Activated CD4-positive, alpha-beta memory T cell treated with anti-CD3 and anti-CD28 coated beads, Interleukin-2, amount 10 ng/mL, durations not matched to agents 7 days and 5 days (primary cell): Measurements from ENCODE around the gene CYSTM1. TPM values are rescaled to one million over a fixed set of nuclear protein-coding genes. Genes with fewer than 3 reads are reported as not detected.

Source experiments
- CTCF ChIA-PET: fragments of 350-600 bp; sonication (Branson Sonifier 250); formaldehyde crosslinking; loops from one replicate; lab custom pipeline; 2021; ENCODE audit warnings: antibody characterized with exemption, inconsistent platforms; lab: Charles Lee
- POLR2A ChIA-PET: fragments of 350-600 bp; sonication (Branson Sonifier 250); formaldehyde crosslinking; loops from one replicate; lab custom pipeline; 2021; ENCODE audit warnings: antibody characterized with exemption; lab: Charles Lee
- DNase-seq: peaks from one replicate; pipeline ENCODE4 v3.0.0-alpha.2; 2020
- H3K27ac Mint-ChIP-seq: one replicate; pipeline ENCODE4 v1.8.0; 2021; ENCODE audit warnings: mild to moderate bottlenecking, mixed read lengths
- H3K27me3 Mint-ChIP-seq: one replicate; pipeline ENCODE4 v1.8.0; 2021; ENCODE audit warnings: mixed read lengths
- H3K36me3 Mint-ChIP-seq: one replicate; pipeline ENCODE4 v1.8.0; 2021; ENCODE audit warnings: low read depth, mixed read lengths
- H3K4me1 Mint-ChIP-seq: one replicate; pipeline ENCODE4 v1.8.0; 2021; ENCODE audit warnings: mixed read lengths
- H3K4me3 Mint-ChIP-seq: one replicate; pipeline ENCODE4 v1.8.0; 2021; ENCODE audit warnings: mild to moderate bottlenecking, mixed read lengths
- H3K9me3 Mint-ChIP-seq: one replicate; pipeline ENCODE4 v1.8.0; 2021; ENCODE audit warnings: mixed read lengths
- total RNA-seq, 2 experiments: library from RNA; stranded (reverse); gene quantifications; one replicate each; pipeline ENCODE4 v1.2.3, GENCODE V29; 2021

CYSTM1 gene
- total RNA-seq, 2 experiments from 2014 or later, result 20.1 to 22.3 TPM

GRCh38 chr5:140205952-140206351, 31.0 kb downstream of the CYSTM1 start:
- H3K36me3 Mint-ChIP-seq, result peaks cover 3% of the 10 kb centered on the region
- CTCF ChIA-PET, result interaction anchor here (0.6 to 1.0 kb wide), 3 partner anchors 31 to 130 kb away, joined by 3 read pairs; no protein-coding TSS in a partner anchor
- H3K27ac Mint-ChIP-seq, result no peak overlapping the region
- no peak for DNase-seq
- H3K9me3 Mint-ChIP-seq, result peaks cover 2% of the 10 kb centered on the region
- no peaks in the 10 kb centered on the region for H3K27me3 Mint-ChIP-seq
- H3K4me3 Mint-ChIP-seq, result no peak overlapping the region
- peaks cover 9% of the 10 kb centered on the region for H3K4me1 Mint-ChIP-seq
- POLR2A ChIA-PET, result no interaction called here

GRCh38 chr5:140207250-140207964, 32.4 kb downstream of the CYSTM1 start:
- CTCF ChIA-PET, result interaction anchor here (0.5 to 0.8 kb wide), 3 partner anchors 37 to 440 kb away, joined by 3 to 4 read pairs (median 3); partner anchors contain the start of genes IK and NDUFA2
- Mint-ChIP-seq H3K4me1 (peaks cover 9% of the 10 kb centered on the region), H3K27me3 (no peaks in the 10 kb centered on the region), H3K27ac (no peak overlapping the region), H3K4me3 (no peak overlapping the region), H3K36me3 (peaks cover 3% of the 10 kb centered on the region), H3K9me3 (peaks cover 2% of the 10 kb centered on the region)
- POLR2A ChIA-PET, result no interaction called here
- DNase-seq, result no peak

- H3K9me3 Mint-ChIP-seq, result peaks cover 2% of the 10 kb centered on the region
- H3K36me3 Mint-ChIP-seq, result peaks cover 3% of the 10 kb centered on the region
- CTCF ChIA-PET, result no interaction called here
- no peak for DNase-seq
- peaks cover 9% of the 10 kb centered on the region for H3K4me1 Mint-ChIP-seq
- no peaks in the 10 kb centered on the region for H3K27me3 Mint-ChIP-seq
- no peak overlapping the region for H3K4me3 Mint-ChIP-seq
- POLR2A ChIA-PET, result no interaction called here
- no peak overlapping the region for H3K27ac Mint-ChIP-seq
These were observed 33.1 kb downstream of the CYSTM1 start for GRCh38 chr5:140208065-140208464.

GRCh38 chr5:140213370-140213983, 38.5 kb downstream of the CYSTM1 start:
- no peak overlapping the region for H3K27ac Mint-ChIP-seq
- DNase-seq, result no peak
- H3K36me3 Mint-ChIP-seq, result peaks cover 3% of the 10 kb centered on the region
- peaks cover 17% of the 10 kb centered on the region for H3K4me1 Mint-ChIP-seq
- CTCF ChIA-PET, result no interaction called here
- no peaks in the 10 kb centered on the region for H3K9me3 Mint-ChIP-seq
- POLR2A ChIA-PET, result no interaction called here
- no peak overlapping the region for H3K4me3 Mint-ChIP-seq
- no peaks in the 10 kb centered on the region for H3K27me3 Mint-ChIP-seq

- peaks cover 20% of the 10 kb centered on the region for H3K4me1 Mint-ChIP-seq
- no peak overlapping the region for H3K27ac Mint-ChIP-seq
- no peaks in the 10 kb centered on the region for H3K9me3 Mint-ChIP-seq
- ChIA-PET POLR2A (no interaction called here), CTCF (no interaction called here)
- H3K36me3 Mint-ChIP-seq, result peaks cover 3% of the 10 kb centered on the region
- no peak for DNase-seq
- no peaks in the 10 kb centered on the region for H3K27me3 Mint-ChIP-seq
- no peak overlapping the region for H3K4me3 Mint-ChIP-seq
These were observed 39.8 kb downstream of the CYSTM1 start for GRCh38 chr5:140214831-140215230.

- ChIA-PET POLR2A (no interaction called here), CTCF (no interaction called here)
- no peaks in the 10 kb centered on the region for H3K36me3 Mint-ChIP-seq
- H3K4me1 Mint-ChIP-seq, result peaks cover 25% of the 10 kb centered on the region
- no peak overlapping the region for H3K27ac Mint-ChIP-seq
- H3K4me3 Mint-ChIP-seq, result no peak overlapping the region
- no peaks in the 10 kb centered on the region for H3K9me3 Mint-ChIP-seq
- DNase-seq, result no peak
- no peaks in the 10 kb centered on the region for H3K27me3 Mint-ChIP-seq
These were observed 40.3 kb downstream of the CYSTM1 start for GRCh38 chr5:140215276-140215675.

GRCh38 chr5:140216478-140217074, 41.6 kb downstream of the CYSTM1 start:
- Mint-ChIP-seq H3K27ac (no peak overlapping the region), H3K4me1 (peaks cover 37% of the 10 kb centered on the region), H3K27me3 (no peaks in the 10 kb centered on the region), H3K9me3 (no peaks in the 10 kb centered on the region), H3K36me3 (no peaks in the 10 kb centered on the region), H3K4me3 (no peak overlapping the region)
- CTCF ChIA-PET, result interaction anchor here (1.5 kb wide), 2 partner anchors 23 to 135 kb away, joined by 3 to 5 read pairs; no protein-coding TSS in a partner anchor
- DNase-seq, result no peak
- POLR2A ChIA-PET, result no interaction called here

- H3K27me3 Mint-ChIP-seq, result no peaks in the 10 kb centered on the region
- H3K9me3 Mint-ChIP-seq, result no peaks in the 10 kb centered on the region
- no peak overlapping the region for H3K4me3 Mint-ChIP-seq
- peaks cover 45% of the 10 kb centered on the region for H3K4me1 Mint-ChIP-seq
- CTCF ChIA-PET, result interaction anchor here (1.5 kb wide), 2 partner anchors 23 to 134 kb away, joined by 3 to 5 read pairs; no protein-coding TSS in a partner anchor
- H3K36me3 Mint-ChIP-seq, result no peaks in the 10 kb centered on the region
- POLR2A ChIA-PET, result no interaction called here
- no peak for DNase-seq
- H3K27ac Mint-ChIP-seq, result no peak overlapping the region
These were observed 42.5 kb downstream of the CYSTM1 start for GRCh38 chr5:140217299-140218026.

GRCh38 chr5:140219068-140219991, 44.3 kb downstream of the CYSTM1 start:
- POLR2A ChIA-PET, result no interaction called here
- Mint-ChIP-seq H3K4me1 (peaks cover 40% of the 10 kb centered on the region), H3K4me3 (no peak overlapping the region), H3K9me3 (no peaks in the 10 kb centered on the region), H3K27ac (no peak overlapping the region), H3K36me3 (no peaks in the 10 kb centered on the region), H3K27me3 (no peaks in the 10 kb centered on the region)
- CTCF ChIA-PET, result interaction anchor here (1.6 to 1.8 kb wide), 2 partner anchors 21 to 133 kb away, joined by 3 to 5 read pairs; no protein-coding TSS in a partner anchor
- DNase-seq, result no peak

GRCh38 chr5:140220032-140220697, 45.2 kb downstream of the CYSTM1 start:
- Mint-ChIP-seq H3K27ac (no peak overlapping the region), H3K4me3 (no peak overlapping the region), H3K9me3 (no peaks in the 10 kb centered on the region), H3K4me1 (peaks cover 32% of the 10 kb centered on the region), H3K27me3 (no peaks in the 10 kb centered on the region), H3K36me3 (no peaks in the 10 kb centered on the region)
- POLR2A ChIA-PET, result no interaction called here
- CTCF ChIA-PET, result interaction anchor here (1.2 to 1.8 kb wide), 4 partner anchors 20 to 143 kb away, joined by 3 to 6 read pairs (median 4); no protein-coding TSS in a partner anchor
- no peak for DNase-seq

- no peak for DNase-seq
- Mint-ChIP-seq H3K4me1 (peaks cover 29% of the 10 kb centered on the region), H3K4me3 (no peak overlapping the region), H3K36me3 (no peaks in the 10 kb centered on the region), H3K9me3 (no peaks in the 10 kb centered on the region), H3K27ac (no peak overlapping the region), H3K27me3 (no peaks in the 10 kb centered on the region)
- ChIA-PET POLR2A (no interaction called here), CTCF (interaction anchor here (1.2 to 1.6 kb wide), 3 partner anchors 23 to 143 kb away, joined by 3 to 6 read pairs (median 3); no protein-coding TSS in a partner anchor)
These were observed 45.7 kb downstream of the CYSTM1 start for GRCh38 chr5:140220698-140221064.
